ENCODE data around the gene COL25A1.
"Not testable (repeated sequence)": the region's sequence is repeated elsewhere in the genome, so short reads cannot be mapped to it uniquely, and the experiment has no call there.

Gene COL25A1

DNA sequence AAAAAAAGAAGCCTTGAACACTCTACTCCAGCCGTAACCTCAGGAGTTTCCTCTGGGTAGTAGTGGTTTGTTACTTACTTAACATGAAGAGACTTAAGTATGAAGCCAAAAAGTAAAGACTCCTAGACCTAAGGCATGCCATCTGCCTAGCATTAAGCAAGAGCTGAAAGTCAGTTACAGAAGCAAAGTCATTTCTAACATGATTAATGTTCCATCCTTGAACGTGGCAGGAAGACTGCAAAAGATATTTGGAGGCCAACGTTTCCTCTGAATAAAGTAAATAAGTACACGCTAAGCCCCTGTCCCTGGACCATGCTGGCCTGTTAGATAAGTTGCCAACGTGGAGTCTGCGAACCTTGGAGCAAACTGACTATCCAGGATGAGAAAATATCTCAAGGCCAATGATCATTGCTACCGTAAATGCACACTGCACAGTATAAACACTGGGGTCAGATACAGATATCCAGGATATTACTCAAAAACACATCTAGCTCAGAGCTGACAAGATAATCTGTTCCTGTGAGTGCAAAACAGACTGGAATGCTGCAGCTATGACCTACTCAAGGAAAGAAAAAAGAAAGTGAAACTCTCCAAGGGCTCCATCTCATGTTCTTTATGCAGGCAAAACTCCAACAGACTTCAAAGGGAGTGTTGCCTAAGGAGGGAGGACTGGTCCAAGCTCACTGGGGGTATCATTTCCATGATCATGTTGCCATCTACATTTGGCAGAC is 255.8 kb downstream of the COL25A1 start:
- no peak for DNase-seq

DNA sequence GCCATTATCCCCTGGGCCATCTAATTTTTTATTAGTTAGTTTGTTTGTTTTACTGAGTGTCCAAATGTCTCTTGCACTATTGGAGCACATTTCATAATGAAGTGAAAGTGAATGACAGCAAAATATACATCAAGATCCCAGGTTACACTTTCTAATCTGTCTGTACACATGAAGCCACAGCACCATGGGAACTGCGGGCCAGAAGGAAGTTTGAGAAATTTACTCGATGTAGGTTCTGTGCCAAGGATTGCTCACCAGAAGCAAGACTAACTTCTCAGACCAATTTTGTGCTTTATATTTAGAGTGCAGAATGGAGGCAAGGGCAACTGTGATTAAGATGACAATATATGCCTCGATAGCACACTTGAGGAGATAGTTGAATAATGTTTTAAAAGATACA is 258.0 kb downstream of the COL25A1 start:
- no peak for DNase-seq

DNA sequence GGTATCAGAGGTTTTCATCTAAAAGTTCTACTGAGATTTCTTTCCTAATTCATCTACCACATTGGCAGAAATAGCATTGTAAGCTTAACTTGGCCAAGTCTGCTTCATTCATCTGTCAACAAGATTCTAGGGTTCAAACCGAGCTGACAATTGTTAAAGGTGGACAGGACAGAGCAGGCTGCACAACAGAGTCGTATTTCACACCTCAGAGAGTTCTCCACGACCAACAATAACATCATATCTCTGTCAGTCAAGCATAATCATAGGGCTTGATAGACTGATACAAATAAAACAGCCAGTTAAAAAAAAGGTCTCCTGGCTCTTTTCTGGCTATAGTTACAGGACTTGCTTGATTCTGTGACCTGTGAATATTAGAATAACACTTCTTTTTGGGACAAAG is 259.2 kb downstream of the COL25A1 start:
- DNase-seq, result no peak

DNA sequence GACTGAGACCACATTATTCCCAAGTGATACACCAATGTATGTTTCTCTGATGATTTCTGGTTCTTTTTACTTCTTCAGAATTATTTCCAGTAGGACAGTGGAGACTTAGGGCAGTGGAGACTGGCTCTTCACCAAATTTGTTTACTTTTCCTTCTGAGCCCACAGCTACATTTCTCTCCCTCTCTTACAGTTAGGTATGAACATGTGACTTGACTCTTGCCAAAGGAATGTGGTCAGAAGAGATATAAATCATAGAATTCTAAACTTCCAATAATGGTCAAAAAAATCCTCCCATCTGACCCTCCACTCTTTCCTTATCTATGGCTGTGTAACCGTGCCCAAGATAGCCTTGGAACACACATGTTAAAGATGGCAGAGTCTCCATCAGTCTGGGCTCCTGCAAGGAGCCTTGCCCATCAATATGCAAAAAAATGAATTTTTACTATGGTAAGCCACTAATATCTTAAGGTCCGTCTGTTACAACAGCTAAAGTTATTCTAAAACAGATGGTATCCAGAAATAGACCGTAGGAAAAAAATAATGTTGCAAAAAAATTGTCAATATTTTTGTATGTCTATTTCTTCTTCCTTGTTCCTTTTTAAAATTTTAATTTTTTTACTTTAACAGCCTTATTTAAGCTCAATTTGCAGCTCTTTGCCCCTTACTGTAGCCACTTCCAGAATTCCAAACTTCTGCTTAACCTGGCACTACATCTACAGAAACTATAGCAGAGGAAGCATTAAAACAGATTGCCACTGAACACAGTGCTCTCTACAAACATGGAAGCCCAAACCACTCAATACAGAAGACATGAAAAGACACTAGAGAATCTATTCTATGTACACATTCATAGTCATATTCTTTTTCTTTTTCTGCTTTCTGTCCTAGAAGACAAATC is 260.7 kb downstream of the COL25A1 start:
- no peak for DNase-seq

DNA sequence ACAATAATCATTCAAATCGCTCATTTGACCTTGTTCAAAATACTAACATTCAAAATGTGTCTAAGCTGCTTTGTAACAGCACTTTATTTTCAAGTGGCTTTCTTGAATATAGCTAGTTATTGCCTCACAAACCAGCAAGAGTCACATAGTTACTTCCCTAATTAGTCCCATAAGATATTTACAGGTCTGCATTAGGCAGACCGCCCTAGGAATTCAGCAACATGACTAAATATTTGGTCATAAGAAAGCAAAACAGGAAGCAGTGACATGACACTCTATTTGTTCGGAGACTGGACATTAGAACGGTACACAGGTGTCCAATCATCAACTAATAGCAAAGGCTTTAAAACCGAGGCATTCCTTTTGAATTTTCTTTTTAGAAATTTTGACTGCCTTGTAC is 262.0 kb downstream of the COL25A1 start:
- no peak for DNase-seq

DNA sequence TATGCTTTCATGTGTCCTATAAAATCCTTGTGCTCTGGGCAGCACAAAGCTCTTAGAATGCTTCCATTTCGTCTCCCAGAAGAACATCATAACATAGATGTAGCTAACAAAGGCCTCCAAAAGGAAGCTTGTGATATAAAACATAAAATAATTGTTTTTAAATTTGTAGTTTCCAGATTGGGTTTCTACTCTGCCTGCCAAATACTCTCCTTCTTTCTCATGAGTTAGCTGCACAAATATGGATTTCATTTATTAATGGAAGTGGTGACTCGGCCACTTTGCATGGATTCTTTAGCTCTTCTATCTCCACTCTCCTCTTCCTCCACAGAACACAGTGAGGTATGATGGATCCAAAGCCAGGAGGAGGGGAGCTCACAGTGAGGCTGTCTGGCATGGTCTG is 265.4 kb downstream of the COL25A1 start:
- no peak for DNase-seq

DNA sequence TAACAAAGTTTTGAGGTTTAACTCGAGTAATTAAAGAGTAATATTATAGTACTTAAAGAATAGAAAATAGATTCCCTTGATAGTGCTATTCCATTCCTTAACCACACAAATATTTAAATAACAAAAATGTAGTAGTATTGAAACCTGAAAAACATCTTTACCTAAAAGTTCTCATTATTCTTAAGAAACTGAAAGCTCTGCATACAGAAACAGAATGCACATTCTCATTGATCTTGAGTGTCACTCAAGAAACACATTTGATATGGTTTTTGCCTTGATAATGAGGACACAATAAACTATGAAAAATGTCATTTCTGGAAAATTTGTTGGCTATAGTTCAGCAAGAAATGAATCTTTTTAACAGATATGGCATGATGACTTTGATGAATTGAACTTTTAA is 268.5 kb downstream of the COL25A1 start:
- DNase-seq, result no peak

DNA sequence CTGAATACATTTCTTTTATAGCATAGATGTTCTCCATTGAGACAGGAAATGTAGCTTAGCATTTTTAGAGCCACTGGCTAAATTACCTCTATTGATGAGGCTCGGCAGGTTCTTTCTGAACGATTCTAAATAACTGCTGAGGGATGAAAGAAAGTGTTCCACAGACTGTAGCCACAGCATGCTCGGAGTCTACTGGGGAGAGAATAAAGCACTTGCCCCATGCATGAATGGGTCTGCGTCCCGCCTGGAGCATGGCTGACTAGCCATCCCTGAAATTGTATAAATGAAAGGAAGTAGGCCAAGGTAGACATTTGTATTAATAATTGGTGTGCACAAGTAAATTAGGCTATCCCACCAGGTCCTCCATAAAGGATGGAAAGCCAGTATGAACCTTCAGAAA is 269.8 kb downstream of the COL25A1 start:
- no peak for DNase-seq

DNA sequence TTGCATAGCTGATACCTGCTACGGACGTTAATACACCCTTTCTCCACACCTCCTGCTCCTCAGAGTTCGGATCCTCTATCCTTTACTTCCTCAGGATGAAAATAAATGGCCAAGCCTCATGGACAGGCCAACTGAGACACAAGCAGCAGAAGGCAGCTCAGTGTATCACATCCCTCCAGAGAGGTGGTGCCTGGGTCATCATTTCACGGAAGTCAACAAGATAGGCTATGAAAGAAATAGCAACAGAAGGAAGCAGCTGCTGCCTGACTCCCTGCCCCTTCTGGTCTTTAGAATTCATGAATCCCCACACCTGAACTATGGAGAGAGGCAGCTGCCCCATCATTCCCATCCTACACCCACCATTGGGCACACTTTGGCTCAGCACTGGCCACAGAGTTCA is 272.5 kb downstream of the COL25A1 start:
- DNase-seq, result no peak

DNA sequence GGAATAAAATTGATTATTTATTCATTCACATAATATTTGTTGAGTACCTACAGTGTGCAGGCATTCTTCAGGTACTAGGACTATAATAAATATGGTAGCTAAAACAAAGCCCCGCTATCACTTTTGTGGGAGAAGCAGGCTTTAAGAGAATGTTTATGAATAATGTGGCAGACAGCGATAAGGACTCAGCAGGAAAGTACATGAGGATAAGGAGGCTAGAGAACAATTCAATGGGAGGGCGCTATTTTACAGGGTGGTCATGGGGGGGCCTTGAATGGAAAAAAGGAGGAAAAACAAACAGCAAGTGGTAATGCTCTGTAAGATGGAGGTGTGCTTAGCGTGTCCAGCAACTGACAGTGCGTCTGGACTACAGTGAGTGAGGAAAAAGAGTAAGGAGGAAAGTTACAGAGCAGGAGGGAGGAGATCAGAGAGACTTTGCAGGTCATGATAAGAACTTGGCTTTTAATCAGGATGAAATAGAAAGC is 275.4 kb downstream of the COL25A1 start:
- no peak for DNase-seq

DNA sequence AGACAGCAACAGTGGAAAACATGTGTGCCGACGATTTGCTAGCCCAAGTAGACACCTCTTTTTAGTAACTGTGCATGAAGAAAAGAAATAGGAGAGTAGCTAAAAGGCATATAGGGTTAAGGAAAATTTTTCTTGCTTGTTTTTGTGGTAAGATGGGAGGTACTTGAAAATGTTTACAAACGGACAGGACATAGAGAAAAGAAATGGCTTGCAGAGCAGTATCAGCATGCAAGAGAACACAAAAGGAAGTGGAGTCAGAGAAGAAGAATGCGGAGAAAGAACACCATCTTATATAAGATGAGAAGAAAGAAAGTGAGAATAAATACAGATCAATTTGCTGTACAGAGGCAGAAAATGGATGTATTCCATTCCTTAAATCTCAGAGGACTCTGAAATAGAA is 275.9 kb downstream of the COL25A1 start:
- no peak for DNase-seq

DNA sequence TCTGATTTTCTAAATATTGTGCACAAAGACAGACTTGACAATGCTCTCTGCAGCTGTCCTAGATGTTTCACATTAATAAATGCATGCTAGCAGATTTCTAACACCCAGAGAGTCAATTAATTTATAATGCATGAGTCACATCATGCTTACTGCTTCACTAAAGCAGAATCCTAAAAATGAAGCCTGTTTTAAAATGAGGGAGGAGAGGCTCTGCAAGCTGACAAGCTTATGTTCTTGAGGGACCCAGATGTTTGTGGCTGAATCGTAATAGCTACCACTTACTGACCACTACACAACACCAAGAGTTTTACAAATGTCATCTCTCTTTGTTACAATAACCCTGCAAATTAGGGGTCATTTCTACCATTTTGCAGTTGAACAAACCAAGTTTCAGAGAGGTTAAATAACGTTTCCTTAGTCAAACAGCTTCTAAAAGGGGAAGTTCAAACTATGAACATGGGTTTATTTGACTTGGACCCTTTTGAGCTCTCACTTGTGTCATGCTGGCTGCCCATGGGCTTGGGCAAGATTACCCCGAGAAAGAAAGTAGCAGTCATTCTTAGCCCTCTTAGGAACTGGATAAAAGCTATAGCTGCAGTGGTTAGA is 276.9 kb downstream of the COL25A1 start:
- no peak for DNase-seq

DNA sequence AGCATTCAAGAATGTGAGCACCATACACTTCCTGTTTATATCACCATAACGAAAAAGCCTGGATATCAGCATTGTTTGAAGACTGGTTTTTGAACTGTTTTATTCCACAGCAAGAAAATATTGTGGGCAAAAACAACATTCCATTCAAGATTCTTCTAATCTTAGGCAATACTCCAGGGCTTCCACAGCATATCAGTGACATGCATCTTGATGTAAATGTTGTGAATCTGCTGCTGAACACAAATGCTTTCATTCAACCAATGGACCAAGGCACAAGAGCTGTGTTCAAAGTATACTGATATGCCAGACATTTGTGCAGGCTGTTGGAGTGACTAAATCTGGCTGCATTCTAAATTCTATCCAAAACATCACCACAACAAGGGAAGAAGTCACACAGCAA is 279.5 kb downstream of the COL25A1 start:
- DNase-seq, result no peak

DNA sequence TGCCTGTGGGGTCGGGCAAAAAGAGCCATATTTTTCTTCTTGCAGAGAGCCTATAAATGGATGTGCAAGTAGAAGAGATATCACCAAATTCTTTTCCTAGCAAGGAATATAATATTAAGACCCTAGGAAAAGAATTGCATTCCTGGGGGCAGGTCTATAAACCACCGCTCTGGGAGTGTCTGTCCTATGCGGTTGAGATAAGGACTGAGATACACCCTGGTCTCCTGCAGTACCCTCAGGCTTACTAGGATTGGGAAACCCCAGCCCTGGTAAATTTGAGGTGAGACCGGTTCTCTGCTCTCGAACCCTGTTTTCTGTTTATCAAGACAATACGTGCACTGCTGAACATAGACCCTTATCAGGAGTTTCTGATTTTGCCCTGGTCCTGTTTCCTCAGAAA is 280.8 kb downstream of the COL25A1 start:
- DNase-seq, result not testable (repeated sequence)

DNA sequence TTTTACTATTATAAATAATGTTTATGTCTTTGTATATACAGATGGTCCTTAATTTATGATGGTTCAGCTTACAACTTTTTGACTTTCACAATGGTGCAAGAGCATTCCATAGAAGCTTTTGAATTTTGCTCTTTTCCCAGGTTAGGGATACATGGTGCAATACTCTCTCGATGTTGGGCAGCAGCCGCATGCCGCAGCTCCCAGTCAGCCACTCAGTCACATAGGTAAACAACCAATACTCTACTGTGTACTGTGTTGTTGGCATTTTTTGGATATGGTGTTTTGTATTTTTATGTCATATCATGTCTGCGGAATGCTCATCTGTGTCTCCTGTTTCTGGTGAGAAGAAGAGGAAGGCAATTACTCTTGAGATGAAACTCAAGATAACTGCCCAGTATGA is 281.6 kb downstream of the COL25A1 start:
- DNase-seq, result no peak

DNA sequence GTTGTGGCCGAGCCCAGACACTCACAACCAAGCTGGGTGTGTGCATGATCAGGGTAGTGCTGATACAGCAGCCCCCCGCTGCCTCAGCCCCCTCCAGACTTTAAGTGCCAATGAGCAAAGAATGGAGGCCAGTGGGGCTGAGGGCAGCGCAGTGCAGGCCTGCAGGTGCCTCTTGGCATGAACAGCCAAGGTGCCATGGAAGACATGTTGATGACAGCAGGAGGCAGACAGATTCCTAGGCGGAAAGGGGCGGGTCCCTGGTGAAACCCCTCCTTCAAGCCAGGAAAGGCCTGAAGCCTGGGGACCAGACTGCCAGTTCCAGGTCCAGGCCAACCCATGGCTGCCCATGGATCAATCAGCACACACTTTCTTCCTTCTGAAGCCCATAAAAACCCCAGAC is 286.3 kb downstream of the COL25A1 start:
- no peak for DNase-seq

DNA sequence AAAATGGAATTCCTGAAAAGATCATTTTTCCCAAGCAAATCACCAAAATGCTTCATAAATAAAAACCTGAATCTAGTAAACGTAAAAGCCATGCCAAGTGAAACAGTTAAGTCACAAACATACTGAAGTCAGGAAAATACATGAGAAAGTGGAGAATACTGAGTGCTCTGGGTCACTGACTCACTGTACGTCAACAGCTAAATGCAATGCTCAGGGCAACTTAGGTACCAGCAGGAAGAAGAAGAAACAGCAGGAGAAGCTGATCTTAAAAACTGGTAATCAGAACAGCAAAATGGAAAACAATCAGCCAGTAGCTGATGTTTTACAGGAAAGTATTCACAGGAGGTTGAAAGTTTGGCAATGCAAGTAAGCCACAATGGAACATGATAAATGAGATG is 287.0 kb downstream of the COL25A1 start:
- DNase-seq, result no peak

DNA sequence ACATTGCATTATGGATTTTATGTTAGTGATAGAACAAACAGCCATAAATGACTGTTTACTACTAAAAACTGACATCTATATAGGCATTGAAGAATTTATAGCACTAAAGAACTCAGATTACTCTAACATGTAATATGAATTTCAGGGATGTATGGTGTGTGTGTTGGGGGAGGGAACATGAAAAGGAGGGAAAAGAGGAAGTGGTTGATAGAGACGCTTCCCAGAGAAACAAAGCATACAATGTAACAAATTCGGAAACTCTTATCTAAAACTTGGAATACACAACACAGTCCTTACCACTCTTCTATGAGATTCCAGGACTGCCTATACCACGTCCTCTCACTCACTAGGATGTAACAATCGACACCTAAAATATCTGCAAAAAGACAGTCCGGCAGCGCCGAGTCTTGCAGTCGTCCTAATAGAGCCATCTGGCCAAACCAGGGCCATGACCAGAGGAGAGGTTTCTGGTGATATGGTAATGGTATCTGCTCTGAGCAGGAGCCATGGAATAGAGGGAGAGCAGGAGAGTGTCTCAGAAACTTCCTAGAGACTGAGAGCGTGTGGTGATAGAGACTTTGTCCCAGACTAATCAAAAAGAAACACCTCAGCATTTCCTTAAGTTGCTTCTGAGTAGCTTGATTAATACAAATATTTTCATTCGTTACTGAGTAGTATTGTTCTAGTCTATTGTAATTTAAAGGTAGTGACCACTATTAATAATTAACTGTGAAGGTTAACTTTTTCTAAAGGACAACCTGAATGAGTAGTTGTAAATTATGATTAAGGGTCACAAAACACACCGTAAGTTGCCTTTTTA is 287.7 kb downstream of the COL25A1 start:
- DNase-seq, result no peak

DNA sequence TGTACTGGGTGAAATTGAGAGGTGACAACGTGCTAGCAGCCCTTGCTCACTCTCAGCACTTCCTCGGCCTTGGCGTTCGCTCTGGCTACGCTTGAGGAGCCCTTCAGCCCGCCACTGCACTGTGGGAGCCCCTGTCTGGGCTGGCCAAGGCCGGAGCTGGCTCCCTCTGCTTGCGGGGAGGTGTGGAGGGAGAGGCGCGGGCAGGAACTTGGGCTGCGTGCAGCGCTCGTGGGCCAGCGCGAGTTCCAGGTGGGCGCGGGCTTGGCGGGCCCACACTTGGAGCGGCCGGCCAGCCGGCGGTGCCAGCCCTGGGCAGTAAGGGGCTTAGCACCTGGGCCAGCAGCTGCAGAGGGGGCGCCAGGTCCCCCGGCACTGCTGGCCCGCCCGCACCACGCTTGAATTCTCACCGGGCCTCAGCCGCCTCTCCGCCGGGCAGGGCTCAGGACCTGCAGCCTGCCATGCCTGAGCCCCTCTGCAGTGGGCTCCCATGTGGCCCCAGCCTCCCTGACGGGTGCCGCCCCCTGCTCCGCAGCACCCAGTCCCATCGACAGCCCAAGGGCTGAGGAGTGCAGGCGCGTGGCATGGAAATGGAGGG is 290.1 kb downstream of the COL25A1 start:
- no peak for DNase-seq

DNA sequence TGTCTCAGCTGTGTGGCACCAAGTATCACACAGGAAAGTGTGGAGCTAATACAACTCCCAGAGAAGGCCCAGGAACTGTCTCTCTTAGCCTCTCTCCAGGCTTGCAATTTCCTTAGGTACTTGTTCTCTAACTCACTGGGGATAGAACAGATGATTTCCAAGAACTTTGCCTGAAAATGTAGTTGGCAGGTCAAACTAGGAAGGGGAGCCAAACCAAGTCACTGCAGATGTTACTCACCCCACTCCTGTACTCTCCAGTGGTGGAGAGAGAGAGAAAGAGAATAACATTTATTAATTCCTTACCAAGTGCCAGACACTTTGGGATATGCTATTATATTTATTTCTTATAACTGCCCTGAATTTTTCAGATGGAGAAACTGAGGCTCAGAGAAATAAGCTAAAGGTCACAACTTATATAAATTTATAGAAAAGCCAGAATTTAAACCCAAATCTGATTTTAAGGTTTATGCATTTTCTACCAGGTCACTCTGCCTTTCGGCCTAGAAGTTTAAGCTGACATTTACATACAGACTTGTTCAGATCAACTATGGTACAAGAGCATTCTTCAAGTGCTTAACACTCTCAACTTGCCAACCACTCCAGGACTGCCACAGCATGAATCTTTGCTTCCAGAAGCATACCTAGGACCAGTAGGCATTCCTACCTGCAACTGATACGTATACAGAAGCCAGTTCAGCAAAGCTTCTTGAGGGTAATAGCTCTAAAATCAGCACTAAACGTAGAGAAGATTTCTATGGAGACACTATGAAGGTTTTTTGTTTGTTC is 291.0 kb downstream of the COL25A1 start:
- no peak for DNase-seq

DNA sequence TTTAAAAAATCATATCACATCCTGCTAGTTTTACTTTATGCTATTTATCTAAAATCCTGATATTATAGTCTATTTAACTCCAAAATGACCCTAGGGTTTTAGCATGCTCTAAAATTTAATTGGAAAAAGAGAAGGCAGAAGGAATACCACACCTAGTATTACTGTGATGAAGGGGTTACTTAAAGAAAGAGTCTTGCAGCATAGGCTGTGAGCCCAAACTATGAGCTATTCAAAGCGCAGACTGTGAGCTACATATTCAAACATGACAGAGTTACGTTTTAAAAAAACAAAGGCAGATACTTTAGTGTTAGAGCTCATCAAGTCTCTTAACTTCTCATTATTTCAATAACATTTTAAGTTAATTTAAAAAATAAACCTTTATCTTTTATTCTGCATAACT is 291.9 kb downstream of the COL25A1 start:
- DNase-seq, result no peak

DNA sequence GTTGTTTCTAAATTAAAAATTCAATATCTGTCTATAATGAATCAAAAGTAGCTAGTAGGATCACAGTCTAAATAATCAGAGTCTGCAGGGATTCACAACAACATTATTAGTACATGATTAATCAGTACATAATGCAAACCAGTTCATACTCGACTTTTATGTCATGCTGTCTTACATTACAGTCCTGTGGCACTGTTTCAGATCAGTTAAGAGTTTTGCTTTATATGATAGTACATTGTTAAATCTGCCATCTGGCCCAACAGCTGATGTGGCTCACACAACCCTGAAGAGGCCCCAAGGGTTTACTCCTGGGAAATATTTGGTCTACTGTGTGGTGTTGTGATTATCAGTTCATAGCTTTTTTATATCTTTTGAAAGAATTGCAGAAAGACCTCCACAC is 292.5 kb downstream of the COL25A1 start:
- no peak for DNase-seq
